DMS53 treated with DMSO at 0.1 percent for 48 hours (cell line): Measurements from ENCODE around the gene LYRM4.

Source experiments
- DNase-seq: peaks from one replicate; lab custom pipeline; 2025; ENCODE audit not compliant: unreplicated experiment; lab: John Stamatoyannopoulos, UW

LYRM4 gene

GRCh38 chr6:5260661-5261544, at the start of gene LYRM4, which contains the start of gene FARS2:
TSS of gene LYRM4 (minus strand) at chr6:5260950. CDS start at chr6:5260733, 217 bp downstream.
TSS of gene FARS2 (plus strand) at chr6:5261513.
- peak; percentile 84 for DNase-seq

- DNase-seq, result no peak
These were observed 47.3 kb upstream of the LYRM4 start for GRCh38 chr6:5308066-5308465.

DNA sequence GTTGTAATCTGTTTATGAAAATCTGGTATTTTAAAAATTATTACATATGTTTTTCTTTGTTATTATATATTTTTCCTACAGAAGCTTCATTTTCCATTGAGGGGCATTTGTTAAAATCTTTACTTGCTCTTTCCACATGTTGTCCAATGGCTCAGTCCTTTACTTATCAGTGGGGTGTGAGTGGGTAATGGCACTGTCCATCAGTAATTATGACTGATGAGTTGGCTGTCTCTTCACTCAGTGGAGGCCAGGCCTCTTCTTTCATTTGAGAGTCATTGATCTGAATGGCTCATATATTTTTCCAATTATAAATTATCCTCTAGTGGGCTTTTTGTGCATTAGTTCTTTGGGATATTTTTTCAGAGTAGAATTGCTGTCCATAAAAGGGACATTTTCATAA, 46.3 kb upstream of the LYRM4 start:
- DNase-seq, result no peak

DNA sequence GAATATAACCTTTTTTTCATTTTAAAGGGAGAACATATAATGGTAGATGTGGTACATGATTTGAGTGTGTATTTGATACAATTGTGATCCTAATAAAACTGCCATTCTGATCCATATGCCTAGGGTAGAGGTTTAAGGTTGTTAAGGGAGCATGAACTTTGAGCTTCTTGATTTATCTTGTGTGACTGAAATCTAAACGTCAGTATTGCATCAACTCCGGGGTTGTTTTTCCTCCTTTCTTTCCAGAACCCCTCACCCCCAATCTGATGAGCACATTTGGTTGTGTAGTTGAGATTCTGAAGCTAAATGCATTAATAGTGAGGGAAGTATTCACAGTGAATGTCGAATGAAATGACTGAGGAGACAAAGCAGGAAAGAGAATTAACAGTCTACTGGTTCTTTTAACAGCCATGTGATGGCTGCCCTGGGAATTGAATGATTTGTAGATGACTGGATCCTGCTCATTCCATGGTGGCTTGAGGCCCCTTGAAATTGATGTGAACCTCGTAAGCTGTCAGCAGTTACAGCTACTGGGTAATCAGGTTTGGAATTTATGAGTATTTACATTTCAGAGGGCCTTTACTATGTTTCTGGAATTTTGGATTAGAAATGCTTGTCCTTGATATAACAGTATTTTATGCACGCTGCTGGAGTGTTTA, 45.3 kb upstream of the LYRM4 start:
- DNase-seq, result no peak

DNA sequence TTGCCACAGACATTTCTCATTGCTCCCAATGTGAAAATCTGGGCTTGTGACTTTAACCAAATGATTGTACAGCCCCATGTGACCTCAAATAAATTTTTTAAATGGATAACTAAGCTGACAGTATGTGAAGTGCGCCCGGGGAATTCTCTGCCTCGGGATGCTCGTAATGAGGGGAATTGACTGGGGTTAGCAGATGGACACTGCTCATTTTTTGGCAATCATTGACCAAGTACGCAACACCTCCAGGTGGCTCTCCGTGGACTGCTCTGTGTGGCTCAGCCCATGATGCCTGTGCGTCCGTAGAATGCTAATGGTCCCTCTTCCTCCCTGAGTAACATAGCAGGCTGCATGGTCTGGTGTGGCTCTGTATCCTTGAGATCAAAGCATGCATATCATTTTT, 42.9 kb upstream of the LYRM4 start:
- DNase-seq, result no peak

DNA sequence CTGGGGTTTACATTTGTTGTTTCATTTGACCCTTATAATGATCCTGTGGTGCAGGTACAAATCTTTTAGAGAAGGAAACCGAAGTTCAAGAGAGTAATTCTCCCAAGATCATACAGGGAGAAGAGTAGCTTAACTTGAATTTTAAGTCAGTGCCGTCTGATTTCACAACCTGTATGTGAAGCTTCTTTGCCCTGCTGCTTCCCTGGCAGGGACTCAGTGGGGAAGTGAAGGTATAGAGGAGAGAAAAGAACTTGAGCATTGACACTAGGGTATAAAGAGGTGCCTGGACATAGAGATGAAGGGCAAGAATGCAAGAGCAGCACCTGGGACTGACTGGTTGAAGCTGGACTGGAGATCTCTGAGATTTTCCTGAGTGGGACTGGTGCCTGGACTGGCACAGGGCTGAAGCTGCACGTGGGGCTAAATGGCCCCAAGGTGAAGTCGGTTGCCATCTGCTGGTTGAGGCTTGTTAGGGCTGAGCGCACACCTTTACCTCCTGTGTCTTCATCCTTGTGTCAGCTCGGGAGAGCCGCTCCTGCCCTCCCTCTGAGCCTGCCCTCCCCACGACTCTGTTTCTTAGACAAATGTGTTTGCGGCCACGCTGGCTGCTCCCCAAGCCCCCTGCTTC, 42.4 kb upstream of the LYRM4 start:
- DNase-seq, result peak; percentile 61

DNA sequence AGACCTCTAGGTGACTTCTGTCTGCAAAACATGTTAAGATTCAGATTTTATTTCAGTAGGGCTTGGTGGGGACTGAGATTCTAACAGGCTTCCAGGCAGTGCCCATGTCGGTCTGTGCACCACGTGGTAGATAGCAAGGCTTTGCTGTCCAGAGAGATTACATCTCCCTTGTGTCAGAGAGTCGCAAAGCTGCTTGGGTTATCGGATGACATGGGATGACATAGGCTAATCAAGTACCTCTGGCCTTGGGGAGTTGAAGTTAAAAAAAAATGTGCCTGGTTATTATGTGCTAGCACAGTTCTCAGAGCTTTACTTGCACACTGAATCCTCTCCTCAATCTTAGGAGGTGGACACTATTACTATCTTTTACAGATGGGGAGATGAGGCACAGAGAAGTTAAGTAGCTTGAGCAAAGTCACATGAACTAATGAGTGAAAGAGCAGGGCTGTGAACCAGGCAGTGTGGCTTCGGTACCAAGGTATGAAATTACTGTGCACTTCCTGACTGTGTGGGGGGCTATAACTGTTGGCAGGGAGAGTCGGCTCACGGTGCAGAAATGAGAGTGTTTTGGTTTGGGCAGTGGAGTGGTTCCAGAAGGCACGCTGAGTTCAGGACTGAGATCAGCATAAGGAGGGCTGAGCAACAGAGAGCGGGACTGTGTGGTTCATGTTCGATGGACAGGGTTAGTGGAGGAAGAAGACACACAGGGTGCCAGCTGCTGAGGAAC, 41.6 kb upstream of the LYRM4 start:
- no peak for DNase-seq

GRCh38 chr6:5300206-5300764, 39.5 kb upstream of the LYRM4 start:
- no peak for DNase-seq

GRCh38 chr6:5295623-5296022, 34.9 kb upstream of the LYRM4 start:
- no peak for DNase-seq

- DNase-seq, result no peak
These were observed 33.9 kb upstream of the LYRM4 start for GRCh38 chr6:5294392-5295211.

GRCh38 chr6:5293692-5294091, 32.9 kb upstream of the LYRM4 start:
- DNase-seq, result no peak

DNA sequence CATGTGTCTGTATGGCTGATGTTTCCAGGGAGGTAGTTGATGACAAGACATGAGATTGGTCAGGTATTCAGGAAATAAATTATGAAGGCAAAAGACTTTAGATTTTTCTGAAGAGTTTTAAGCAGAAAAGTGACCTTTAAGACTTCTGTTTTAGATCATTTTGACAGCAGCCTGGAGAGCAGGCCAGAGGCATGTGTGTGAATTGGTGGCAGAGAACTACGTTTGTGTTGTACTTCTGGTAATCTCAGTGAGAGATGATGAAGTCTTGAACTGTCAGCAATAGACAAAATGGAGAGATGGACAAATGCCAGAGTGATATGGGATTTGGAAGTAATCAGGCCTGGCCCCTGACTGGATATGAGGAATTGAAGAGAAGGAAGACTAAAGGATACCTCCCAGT, 31.4 kb upstream of the LYRM4 start:
- DNase-seq, result no peak

DNA sequence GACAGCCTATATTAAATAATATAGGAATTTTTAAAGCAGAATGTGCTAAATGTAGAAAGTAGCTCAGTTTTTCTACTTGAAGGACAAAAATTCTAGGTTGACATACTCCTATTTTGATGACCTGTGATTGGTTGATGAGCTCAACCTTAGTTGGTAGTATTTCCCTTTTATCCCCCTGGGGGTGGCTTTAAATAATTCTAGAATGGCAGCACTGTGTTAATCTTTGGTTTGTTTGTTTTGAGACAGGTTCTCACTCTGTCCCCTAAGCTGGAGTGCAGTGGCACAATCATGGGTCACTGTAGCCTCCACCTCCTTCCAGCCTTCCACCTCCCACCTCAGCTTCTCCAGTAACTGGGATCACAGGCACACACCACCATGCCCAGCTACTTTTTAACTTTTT, 29.8 kb upstream of the LYRM4 start:
- no peak for DNase-seq

DNA sequence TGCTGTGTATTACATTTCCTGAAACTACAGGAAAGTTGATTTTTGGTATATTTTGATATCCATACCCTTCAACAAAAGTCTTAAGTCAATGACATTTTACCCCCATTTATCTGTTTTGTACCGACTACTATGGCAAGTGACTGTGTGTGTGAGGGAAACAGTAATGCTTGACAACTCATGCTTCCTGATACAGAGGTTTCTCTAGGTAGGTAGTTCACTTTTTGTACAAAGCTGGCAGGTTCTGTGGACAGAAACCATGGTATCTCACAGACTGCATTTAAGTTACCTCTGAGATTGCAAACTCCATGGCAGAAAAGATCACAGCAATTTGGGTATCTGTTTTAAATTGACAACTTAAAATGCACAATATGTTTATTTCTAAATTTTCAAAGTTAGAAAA, 29.3 kb upstream of the LYRM4 start:
- no peak for DNase-seq

- DNase-seq, result no peak
These were observed 27.2 kb upstream of the LYRM4 start for GRCh38 chr6:5287966-5288297.

GRCh38 chr6:5287205-5287965, 26.6 kb upstream of the LYRM4 start:
- no peak for DNase-seq

DNA sequence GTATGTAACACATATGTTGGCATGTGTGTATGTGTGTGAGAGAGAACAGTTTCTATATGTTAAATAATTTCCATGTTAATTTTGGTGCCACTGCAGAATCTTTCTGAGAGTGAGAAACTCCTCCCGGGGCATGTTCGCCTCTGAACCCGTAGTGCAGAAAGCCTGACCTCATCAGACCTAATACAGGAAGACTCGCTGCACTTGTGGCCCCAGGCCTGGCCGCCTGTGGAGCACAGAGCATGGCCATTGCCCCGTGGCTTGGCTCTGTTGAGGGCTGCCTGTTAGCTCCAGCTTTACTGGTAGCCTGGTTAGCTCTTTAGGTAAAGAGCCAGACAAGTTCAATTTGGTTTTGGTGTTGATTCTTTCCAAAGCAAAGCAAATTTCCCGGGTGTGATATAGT, 26.0 kb upstream of the LYRM4 start:
- no peak for DNase-seq

DNA sequence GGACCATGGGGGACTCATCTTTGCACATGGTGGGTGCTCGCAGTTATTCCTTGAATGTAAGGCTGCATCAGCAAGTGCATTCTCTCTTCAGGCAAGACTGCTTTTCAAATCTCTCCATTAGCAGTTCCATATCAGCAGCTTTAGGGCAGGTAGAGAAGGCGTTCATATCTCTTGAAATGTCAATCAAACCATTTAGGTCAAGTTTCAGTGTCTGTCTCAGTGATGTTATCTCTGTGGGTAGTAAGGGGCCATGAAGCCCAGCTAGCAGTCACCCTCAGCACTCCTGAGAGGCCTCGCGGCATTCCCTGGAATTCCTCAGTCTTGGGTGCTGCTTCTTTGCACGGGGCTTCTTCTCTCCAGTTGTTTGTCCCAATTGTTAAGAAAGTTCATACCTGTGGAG, 24.8 kb upstream of the LYRM4 start:
- DNase-seq, result no peak

GRCh38 chr6:5285081-5285480, 24.3 kb upstream of the LYRM4 start:
- no peak for DNase-seq
